T-helper 2 cell treated with Interferon-gamma antibody and Interleukin-4, amounts not matched to agents 5 μg/mL and 100 μg/mL, for 36 hours (primary cell): ENCODE measurements around the gene ENDOU.

Experiments used
- DNase-seq: peaks from one replicate; pipeline ENCODE4 v3.0.0; 2021; ENCODE audit warnings: low spot score
- H3K27ac Mint-ChIP-seq: one replicate; pipeline ENCODE4 v1.8.0; 2021; ENCODE audit warnings: mild to moderate bottlenecking, mixed read lengths
- H3K27me3 Mint-ChIP-seq: one replicate; pipeline ENCODE4 v1.8.0; 2021; ENCODE audit warnings: low read depth, mixed read lengths
- H3K36me3 Mint-ChIP-seq: one replicate; pipeline ENCODE4 v1.8.0; 2021; ENCODE audit warnings: low read depth, mixed read lengths
- H3K4me1 Mint-ChIP-seq: one replicate; pipeline ENCODE4 v1.8.0; 2021; ENCODE audit warnings: low read depth, mixed read lengths
- H3K4me3 Mint-ChIP-seq: one replicate; pipeline ENCODE4 v1.8.0; 2022; ENCODE audit warnings: mild to moderate bottlenecking, moderate library complexity, mixed read lengths
- H3K9me3 Mint-ChIP-seq: one replicate; pipeline ENCODE4 v1.8.0; 2021; ENCODE audit warnings: mixed read lengths

The ENDOU gene

DNA sequence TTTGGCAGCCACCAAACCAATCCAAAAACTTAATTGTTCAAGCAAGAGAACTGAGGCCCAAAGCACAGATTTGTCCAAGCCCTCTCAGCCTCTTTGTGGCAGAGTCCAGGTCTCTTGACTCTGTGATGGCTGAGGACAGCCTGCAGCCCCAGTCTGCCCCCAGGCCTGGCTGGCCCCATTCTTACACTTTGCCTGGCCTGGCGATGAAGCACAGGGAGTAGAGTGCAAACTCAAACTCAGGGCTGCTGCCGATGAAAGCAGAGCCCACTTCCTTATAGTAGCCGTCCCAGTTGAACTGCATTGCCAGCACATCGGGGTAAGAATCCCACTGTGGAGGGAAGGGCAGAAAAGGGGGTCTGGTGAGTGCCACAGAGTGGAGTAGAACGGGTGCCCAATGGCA, 13.8 kb downstream of the ENDOU start:
- Mint-ChIP-seq H3K27ac (no peak overlapping the region), H3K27me3 (no peaks in the 10 kb centered on the region), H3K9me3 (no peaks in the 10 kb centered on the region), H3K4me3 (no peak overlapping the region), H3K36me3 (no peaks in the 10 kb centered on the region), H3K4me1 (peaks cover 29% of the 10 kb centered on the region)
- DNase-seq, result no peak

DNA sequence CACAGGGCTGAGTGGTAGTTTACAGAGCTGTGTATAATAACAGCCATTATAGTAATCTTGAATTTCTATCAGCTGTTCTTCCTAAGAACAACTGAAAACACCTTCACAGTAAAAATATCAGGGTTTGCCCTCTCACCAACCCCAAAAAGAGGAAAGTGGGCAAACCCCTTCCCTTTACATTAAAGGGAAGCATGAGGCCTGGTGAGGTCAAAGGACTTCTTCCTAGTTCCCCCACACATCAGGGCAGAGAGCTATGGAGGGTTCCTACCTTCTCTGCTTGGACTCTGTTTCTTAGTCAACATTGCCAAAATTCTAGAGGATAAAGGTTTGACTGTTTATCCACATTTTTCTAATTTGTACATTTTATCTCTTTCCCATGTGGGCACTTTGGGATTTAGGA, 15.0 kb downstream of the ENDOU start:
- H3K27me3 Mint-ChIP-seq, result no peaks in the 10 kb centered on the region
- no peaks in the 10 kb centered on the region for H3K9me3 Mint-ChIP-seq
- peaks cover 28% of the 10 kb centered on the region for H3K4me1 Mint-ChIP-seq
- DNase-seq, result no peak
- no peak overlapping the region for H3K27ac Mint-ChIP-seq
- no peaks in the 10 kb centered on the region for H3K36me3 Mint-ChIP-seq
- no peak overlapping the region for H3K4me3 Mint-ChIP-seq

- Mint-ChIP-seq H3K36me3 (no peaks in the 10 kb centered on the region), H3K27ac (peak overlapping the region; percentile 37), H3K27me3 (no peaks in the 10 kb centered on the region), H3K9me3 (no peaks in the 10 kb centered on the region), H3K4me3 (peak overlapping the region; percentile 58), H3K4me1 (peaks cover 32% of the 10 kb centered on the region)
- DNase-seq, result no peak
Measured at GRCh38 chr12:47709671-47710070, 15.6 kb downstream of the ENDOU start.

- Mint-ChIP-seq H3K9me3 (no peaks in the 10 kb centered on the region), H3K4me3 (peak overlapping the region; percentile 58), H3K36me3 (no peaks in the 10 kb centered on the region), H3K4me1 (peaks cover 33% of the 10 kb centered on the region), H3K27ac (peak overlapping the region; percentile 37), H3K27me3 (no peaks in the 10 kb centered on the region)
- DNase-seq, result peak; percentile 23
Measured at GRCh38 chr12:47709237-47709636, 16.1 kb downstream of the ENDOU start.

GRCh38 chr12:47707905-47708543, 17.3 kb downstream of the ENDOU start:
- H3K36me3 Mint-ChIP-seq, result peaks cover 10% of the 10 kb centered on the region
- H3K4me1 Mint-ChIP-seq, result peaks cover 43% of the 10 kb centered on the region
- H3K27ac Mint-ChIP-seq, result peak overlapping the region; percentile 82
- peak overlapping the region; percentile 79 for H3K4me3 Mint-ChIP-seq
- H3K27me3 Mint-ChIP-seq, result no peaks in the 10 kb centered on the region
- no peak for DNase-seq
- H3K9me3 Mint-ChIP-seq, result no peaks in the 10 kb centered on the region

DNA sequence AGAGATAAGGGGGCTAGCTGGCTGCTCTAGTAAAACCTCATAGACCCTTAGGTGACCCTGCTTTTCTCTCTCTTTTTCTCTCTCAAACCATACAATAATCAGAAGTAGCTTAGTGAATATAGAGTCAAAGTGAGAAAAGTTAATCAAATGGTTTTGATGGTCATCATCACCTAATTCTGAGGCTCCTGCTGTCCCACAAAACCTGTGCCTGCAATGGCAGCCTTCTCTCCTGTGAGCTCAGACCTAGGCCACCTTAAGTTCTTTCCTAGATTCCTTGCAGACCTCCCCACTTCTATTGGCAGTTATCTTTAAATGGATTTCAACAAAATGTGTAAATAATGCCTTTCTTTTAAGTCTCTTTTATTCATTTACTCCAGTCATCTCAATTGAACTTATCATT, 17.9 kb downstream of the ENDOU start:
- Mint-ChIP-seq H3K4me1 (peaks cover 43% of the 10 kb centered on the region), H3K36me3 (peaks cover 13% of the 10 kb centered on the region), H3K4me3 (peak overlapping the region; percentile 79), H3K27me3 (no peaks in the 10 kb centered on the region), H3K9me3 (no peaks in the 10 kb centered on the region), H3K27ac (peak overlapping the region; percentile 82)
- DNase-seq, result no peak

- H3K9me3 Mint-ChIP-seq, result no peaks in the 10 kb centered on the region
- peak within 1 kb of the TSS; percentile 98 for H3K4me3 Mint-ChIP-seq
- H3K27me3 Mint-ChIP-seq, result no peaks in the 10 kb centered on the region
- DNase-seq, result peak; percentile 98
- H3K4me1 Mint-ChIP-seq, result peaks cover 44% of the 10 kb centered on the region
- peaks cover 20% of the 10 kb centered on the region for H3K36me3 Mint-ChIP-seq
- peak within 1 kb of the TSS; percentile 99 for H3K27ac Mint-ChIP-seq
Measured at GRCh38 chr12:47705566-47706425, 19.5 kb downstream of the ENDOU start, which contains the start of gene RPAP3. TSS of gene RPAP3 (minus strand) at chr12:47706030. CDS start at chr12:47702840, 3,190 bp downstream.

DNA sequence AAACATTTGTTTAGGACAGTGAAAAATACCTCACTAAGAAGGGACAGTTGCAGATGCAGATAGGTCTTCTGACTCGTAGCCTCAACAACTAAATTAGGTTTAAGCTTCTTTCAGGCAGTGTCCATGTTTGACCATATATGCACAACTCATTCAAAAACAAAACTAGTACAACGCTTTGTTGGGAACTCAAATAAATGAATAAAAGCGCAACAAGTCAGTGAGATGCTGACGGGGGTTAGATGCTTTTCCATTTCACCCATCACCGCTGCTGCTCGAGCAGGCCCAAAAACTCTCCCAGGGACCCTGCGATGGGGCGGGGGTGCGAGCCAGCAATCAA, 20.1 kb downstream of the ENDOU start:
- DNase-seq, result no peak
- peaks cover 24% of the 10 kb centered on the region for H3K36me3 Mint-ChIP-seq
- H3K4me1 Mint-ChIP-seq, result peaks cover 44% of the 10 kb centered on the region
- H3K27ac Mint-ChIP-seq, result peak overlapping the region; percentile 90
- peak overlapping the region; percentile 98 for H3K4me3 Mint-ChIP-seq
- no peaks in the 10 kb centered on the region for H3K27me3 Mint-ChIP-seq
- H3K9me3 Mint-ChIP-seq, result no peaks in the 10 kb centered on the region

- peak overlapping the region; percentile 90 for H3K27ac Mint-ChIP-seq
- no peaks in the 10 kb centered on the region for H3K27me3 Mint-ChIP-seq
- no peak for DNase-seq
- peaks cover 27% of the 10 kb centered on the region for H3K36me3 Mint-ChIP-seq
- H3K9me3 Mint-ChIP-seq, result no peaks in the 10 kb centered on the region
- H3K4me1 Mint-ChIP-seq, result peaks cover 44% of the 10 kb centered on the region
- H3K4me3 Mint-ChIP-seq, result peak overlapping the region; percentile 98
Measured at GRCh38 chr12:47704719-47705118, 20.6 kb downstream of the ENDOU start.

- Mint-ChIP-seq H3K36me3 (peaks cover 49% of the 10 kb centered on the region), H3K27ac (no peak overlapping the region), H3K27me3 (no peaks in the 10 kb centered on the region), H3K4me3 (no peak overlapping the region), H3K9me3 (no peaks in the 10 kb centered on the region), H3K4me1 (peaks cover 21% of the 10 kb centered on the region)
- no peak for DNase-seq
Measured at GRCh38 chr12:47700263-47700662, 25.0 kb downstream of the ENDOU start.

- Mint-ChIP-seq H3K4me1 (peaks cover 17% of the 10 kb centered on the region), H3K9me3 (no peaks in the 10 kb centered on the region), H3K36me3 (peaks cover 55% of the 10 kb centered on the region), H3K27ac (no peak overlapping the region), H3K4me3 (no peak overlapping the region), H3K27me3 (no peaks in the 10 kb centered on the region)
- no peak for DNase-seq
Measured at GRCh38 chr12:47698631-47699030, 26.7 kb downstream of the ENDOU start.

DNA sequence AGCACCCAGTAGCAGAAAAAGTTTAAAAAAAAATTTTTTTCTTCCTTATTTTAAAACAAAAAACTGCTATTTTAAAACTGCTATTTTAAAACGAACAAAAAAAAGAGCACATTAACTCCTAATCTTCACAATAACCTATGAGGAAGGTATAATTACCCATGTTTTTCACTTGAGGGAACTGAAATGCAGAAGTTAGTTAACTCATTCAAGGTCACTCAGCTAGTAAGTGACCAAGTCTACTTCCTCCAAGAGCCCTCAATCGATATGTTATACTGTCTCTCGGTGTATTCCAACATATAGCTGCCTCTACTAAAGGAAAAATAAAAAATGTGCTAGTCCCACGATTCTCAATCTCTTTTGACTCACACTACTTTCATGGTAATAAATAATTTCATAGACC, 27.2 kb downstream of the ENDOU start:
- H3K36me3 Mint-ChIP-seq, result peaks cover 55% of the 10 kb centered on the region
- H3K27ac Mint-ChIP-seq, result no peak overlapping the region
- H3K4me3 Mint-ChIP-seq, result no peak overlapping the region
- no peak for DNase-seq
- peaks cover 13% of the 10 kb centered on the region for H3K4me1 Mint-ChIP-seq
- no peaks in the 10 kb centered on the region for H3K27me3 Mint-ChIP-seq
- no peaks in the 10 kb centered on the region for H3K9me3 Mint-ChIP-seq

DNA sequence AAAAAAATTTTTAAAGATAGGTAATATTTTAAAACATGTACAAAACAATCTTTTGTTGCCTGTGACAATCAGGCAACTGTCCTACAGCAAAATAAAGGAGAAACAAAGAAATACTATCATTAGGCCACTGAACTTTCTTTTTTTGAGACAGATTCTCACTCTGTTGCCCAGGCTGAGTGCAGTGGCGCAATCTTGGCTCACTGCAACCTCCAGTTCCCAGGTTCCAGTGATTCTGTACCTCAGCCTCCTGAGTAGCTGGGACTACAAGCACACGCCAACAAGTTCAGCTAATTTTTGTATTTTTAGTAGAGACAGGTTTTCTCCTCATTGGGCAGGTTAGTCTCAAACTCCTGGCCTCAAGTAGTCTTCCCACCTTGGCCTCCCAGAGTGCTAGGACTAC, 36.1 kb downstream of the ENDOU start:
- H3K27ac Mint-ChIP-seq, result no peak overlapping the region
- H3K27me3 Mint-ChIP-seq, result no peaks in the 10 kb centered on the region
- no peak for DNase-seq
- no peaks in the 10 kb centered on the region for H3K9me3 Mint-ChIP-seq
- H3K4me3 Mint-ChIP-seq, result no peak overlapping the region
- H3K36me3 Mint-ChIP-seq, result peaks cover 38% of the 10 kb centered on the region
- peaks cover 5% of the 10 kb centered on the region for H3K4me1 Mint-ChIP-seq

DNA sequence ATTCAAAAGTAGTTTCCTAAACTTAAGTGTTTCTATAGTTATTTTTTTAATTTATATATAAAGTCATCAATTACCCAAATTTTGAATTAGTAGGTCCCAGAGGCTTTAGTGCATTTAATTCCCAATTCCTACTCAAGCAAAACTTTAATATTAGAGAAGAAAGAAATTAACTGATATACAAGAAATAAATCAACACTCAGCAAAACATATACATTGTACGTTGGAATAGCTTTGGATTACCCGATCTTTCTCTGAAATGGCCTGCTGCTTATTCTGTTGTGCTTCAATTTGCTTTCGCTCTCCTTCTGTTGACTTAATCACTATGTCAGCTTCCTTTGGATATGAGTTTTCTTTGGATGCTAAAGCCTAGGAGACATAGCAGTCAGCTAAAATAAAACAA, 37.7 kb downstream of the ENDOU start:
- H3K36me3 Mint-ChIP-seq, result peaks cover 30% of the 10 kb centered on the region
- no peak overlapping the region for H3K27ac Mint-ChIP-seq
- H3K27me3 Mint-ChIP-seq, result no peaks in the 10 kb centered on the region
- no peaks in the 10 kb centered on the region for H3K4me1 Mint-ChIP-seq
- H3K4me3 Mint-ChIP-seq, result no peak overlapping the region
- DNase-seq, result no peak
- no peaks in the 10 kb centered on the region for H3K9me3 Mint-ChIP-seq
